Testis (tissue), 3 donors: Measurements from ENCODE around the gene BCL11B. TPM values are rescaled to one million over a fixed set of nuclear protein-coding genes. Genes with fewer than 3 reads are reported as not detected.

Experiments used
- DNase-seq: peaks from one replicate; pipeline ENCODE4 v3.0.0-alpha.2; 2019
- H3K27ac ChIP-seq, 2 donors: fragments of 200-600 bp; sonication (generic); one replicate each; pipeline ENCODE4 v1.5.1; 2019
- H3K27me3 ChIP-seq: fragments of 200-600 bp; sonication (generic); one replicate; pipeline ENCODE4 v1.5.1; 2019
- H3K36me3 ChIP-seq: fragments of 200-600 bp; sonication (generic); one replicate; pipeline ENCODE4 v1.5.1; 2017; ENCODE audit warnings: low read depth; ENCODE audit errors: missing control alignments
- H3K4me1 ChIP-seq: fragments of 200-600 bp; sonication (generic); one replicate; pipeline ENCODE4 v1.5.1; 2019
- H3K4me3 ChIP-seq, 2 donors: fragments of 200-600 bp; sonication (generic); one replicate each; pipeline ENCODE4 v1.5.1; 2017 to 2019
- H3K9me3 ChIP-seq: fragments of 200-600 bp; sonication (generic); one replicate; pipeline ENCODE4 v1.5.1; 2017
- POLR2A ChIP-seq: fragments of 450-650 bp; IDR thresholded peaks from one replicate; pipeline ENCODE4 v1.6.1; 2017; ENCODE audit warnings: antibody characterized with exemption, mild to moderate bottlenecking, moderate library complexity
- WGBS, 2 donors: methylation state at CpG; one replicate each; pipeline ENCODE4 v1.1.5; 2018; 5-methylcytosine and 5-hydroxymethylcytosine counted together
- intact Hi-C: fragments of 100-400 bp; cut with DNase I; formaldehyde crosslinking; loops from one replicate; pipeline ENCODE4 v1.15.1; 2023; ENCODE audit warnings: low total_unique reads
- polyA plus RNA-seq: library from polyadenylated mRNA; stranded (reverse); fragments of 350-450 nt; fragmentation: Illumina TruSeq; extraction: RNeasy Lipid Tissue Mini Kit (QIAGEN cat#74804); gene quantifications from one replicate; pipeline ENCODE4 v1.2.3, GENCODE V29; 2014; ENCODE audit warnings: low read depth, low replicate concordance; ENCODE audit not compliant: insufficient read depth
- total RNA-seq, 2 donors: library from RNA; depleted of rRNA; stranded (reverse); fragments of >200 nt; gene quantifications; one replicate each; pipeline ENCODE4 v1.2.3, GENCODE V29; 2016
- TF ChIP-seq, protein P1 (sequence below), 3 experiments: fragments of 450-650 bp in 2 of 3; fragments of 200-600 bp in 1 of 3; sonication (generic) in 1 of 3; IDR thresholded peaks; one replicate each; pipeline ENCODE4 v1.5.1; 2016 to 2019; ENCODE audit warnings: antibody characterized with exemption in 3 of 3, mild to moderate bottlenecking in 2 of 3, moderate library complexity in 1 of 3

BCL11B gene
- total and polyA plus RNA-seq, 3 donors from 2014 or later = 0.96 to 4.7 (median 4.4) TPM

DNA sequence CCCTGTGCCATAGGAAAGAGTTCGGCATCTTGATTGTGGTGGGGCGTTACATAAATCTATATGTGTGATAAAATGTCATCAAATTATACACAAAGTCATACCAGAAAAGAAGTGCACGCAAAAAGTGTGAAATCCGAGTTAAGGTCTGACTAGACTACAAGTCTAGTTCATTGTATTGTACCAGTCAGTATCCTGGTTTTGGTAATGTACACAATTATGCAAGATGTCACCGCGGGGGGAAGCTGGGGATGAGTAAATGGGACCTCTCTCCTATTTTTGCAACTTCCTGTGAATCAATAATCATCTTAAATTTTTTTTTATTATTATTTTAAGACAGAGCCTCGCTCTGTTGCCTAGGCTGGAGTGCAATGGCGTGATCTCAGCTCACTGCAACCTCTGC, 43.2 kb upstream of the BCL11B start:
- 79 to 85% methylated on average over 8 of the region's 8 CpGs for WGBS, 2 donors
- no peak overlapping the region for H3K4me3 ChIP-seq
- no peaks in the 10 kb centered on the region for H3K4me1 ChIP-seq
- no peak for DNase-seq
- H3K27ac ChIP-seq = no peak overlapping the region
- intact Hi-C loops = no loop called here
- no peaks in the 10 kb centered on the region for H3K27me3 ChIP-seq
- H3K36me3 ChIP-seq = no peaks in the 10 kb centered on the region
- TF ChIP-seq POLR2A = no peak
- TF ChIP-seq, protein P1, sequence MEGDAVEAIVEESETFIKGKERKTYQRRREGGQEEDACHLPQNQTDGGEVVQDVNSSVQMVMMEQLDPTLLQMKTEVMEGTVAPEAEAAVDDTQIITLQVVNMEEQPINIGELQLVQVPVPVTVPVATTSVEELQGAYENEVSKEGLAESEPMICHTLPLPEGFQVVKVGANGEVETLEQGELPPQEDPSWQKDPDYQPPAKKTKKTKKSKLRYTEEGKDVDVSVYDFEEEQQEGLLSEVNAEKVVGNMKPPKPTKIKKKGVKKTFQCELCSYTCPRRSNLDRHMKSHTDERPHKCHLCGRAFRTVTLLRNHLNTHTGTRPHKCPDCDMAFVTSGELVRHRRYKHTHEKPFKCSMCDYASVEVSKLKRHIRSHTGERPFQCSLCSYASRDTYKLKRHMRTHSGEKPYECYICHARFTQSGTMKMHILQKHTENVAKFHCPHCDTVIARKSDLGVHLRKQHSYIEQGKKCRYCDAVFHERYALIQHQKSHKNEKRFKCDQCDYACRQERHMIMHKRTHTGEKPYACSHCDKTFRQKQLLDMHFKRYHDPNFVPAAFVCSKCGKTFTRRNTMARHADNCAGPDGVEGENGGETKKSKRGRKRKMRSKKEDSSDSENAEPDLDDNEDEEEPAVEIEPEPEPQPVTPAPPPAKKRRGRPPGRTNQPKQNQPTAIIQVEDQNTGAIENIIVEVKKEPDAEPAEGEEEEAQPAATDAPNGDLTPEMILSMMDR (IDR thresholded peaks at IDR 0.05) = no peak
- H3K9me3 ChIP-seq = no peaks in the 10 kb centered on the region

DNA sequence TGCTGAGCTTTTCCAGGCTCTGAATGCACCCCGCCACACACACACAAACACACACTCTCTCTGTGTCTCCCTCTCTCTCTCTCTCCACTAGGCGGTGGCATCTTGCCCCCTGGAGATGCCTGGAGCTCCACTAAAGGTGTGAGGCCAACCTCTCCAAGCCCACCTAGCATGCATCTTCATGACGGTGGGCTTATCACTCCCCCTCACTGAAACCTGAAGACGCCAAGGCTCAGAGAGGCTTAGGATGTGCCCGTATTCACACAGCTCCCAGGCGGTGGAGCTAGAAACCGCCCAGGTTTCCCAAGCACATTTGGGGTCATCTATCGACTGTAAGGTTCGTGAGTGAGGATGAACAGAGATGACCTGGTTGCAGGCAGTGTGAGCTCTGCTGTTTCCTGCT, 42.6 kb upstream of the BCL11B start:
- intact Hi-C loops = no loop called here
- no peak for TF ChIP-seq POLR2A
- TF ChIP-seq, protein P1 (IDR thresholded peaks at IDR 0.05) = no peak
- no peaks in the 10 kb centered on the region for H3K27me3 ChIP-seq
- DNase-seq = no peak
- H3K36me3 ChIP-seq = no peaks in the 10 kb centered on the region
- no peak overlapping the region for H3K27ac ChIP-seq
- no peak overlapping the region for H3K4me3 ChIP-seq
- no peaks in the 10 kb centered on the region for H3K9me3 ChIP-seq
- 73 to 84% methylated on average over 9 of the region's 9 CpGs for WGBS, 2 donors
- no peaks in the 10 kb centered on the region for H3K4me1 ChIP-seq

DNA sequence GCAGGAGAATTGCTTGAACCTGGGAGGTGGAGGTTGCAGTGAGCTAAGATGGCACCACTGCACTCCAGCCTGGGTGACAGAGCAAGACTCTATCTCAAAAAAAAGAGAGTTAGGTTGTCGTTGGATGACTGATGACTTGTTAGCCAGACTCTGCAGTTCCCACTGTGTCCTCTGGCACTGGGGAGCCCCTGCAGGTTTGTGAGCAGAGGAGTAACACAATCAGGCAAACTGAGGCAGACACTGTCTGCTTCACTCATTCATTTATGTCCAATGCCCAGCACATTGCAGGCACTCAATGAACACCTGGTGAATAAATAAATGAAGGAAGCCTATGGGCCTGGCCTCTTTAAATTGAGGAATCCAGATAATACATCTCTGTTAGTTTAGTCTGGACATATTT, 41.2 kb upstream of the BCL11B start:
- intact Hi-C loops = no loop called here
- no peaks in the 10 kb centered on the region for H3K9me3 ChIP-seq
- no peaks in the 10 kb centered on the region for H3K4me1 ChIP-seq
- no peak overlapping the region for H3K4me3 ChIP-seq
- no peak overlapping the region for H3K27ac ChIP-seq
- no peak for TF ChIP-seq POLR2A
- TF ChIP-seq, protein P1 (IDR thresholded peaks at IDR 0.05) = no peak
- no peaks in the 10 kb centered on the region for H3K27me3 ChIP-seq
- DNase-seq = no peak
- WGBS, 2 donors = 73 to 89% methylated on average over 1 of the region's 1 CpG
- no peaks in the 10 kb centered on the region for H3K36me3 ChIP-seq

GRCh38 chr14:99312106-99312505, 40.1 kb upstream of the BCL11B start:
- WGBS, 2 donors = 95% methylated on average over 7 of the region's 7 CpGs
- TF ChIP-seq, protein P1 (IDR thresholded peaks at IDR 0.05) = no peak
- TF ChIP-seq POLR2A = no peak
- Histone ChIP-seq H3K36me3 (no peaks in the 10 kb centered on the region), H3K27me3 (no peaks in the 10 kb centered on the region), H3K9me3 (no peaks in the 10 kb centered on the region), H3K27ac (no peak overlapping the region), H3K4me1 (no peaks in the 10 kb centered on the region), H3K4me3 (no peak overlapping the region)
- intact Hi-C loops = no loop called here
- DNase-seq = no peak

- Histone ChIP-seq H3K36me3 (no peaks in the 10 kb centered on the region), H3K4me1 (no peaks in the 10 kb centered on the region), H3K27me3 (no peaks in the 10 kb centered on the region), H3K9me3 (no peaks in the 10 kb centered on the region), H3K27ac (no peak overlapping the region), H3K4me3 (no peak overlapping the region)
- DNase-seq = no peak
- intact Hi-C loops = no loop called here
- TF ChIP-seq POLR2A = no peak
- TF ChIP-seq, protein P1 (IDR thresholded peaks at IDR 0.05) = no peak
- WGBS, 2 donors = 78 to 95% methylated on average over 4 of the region's 4 CpGs
Observed at GRCh38 chr14:99309220-99309766, 37.3 kb upstream of the BCL11B start.
